Measurements from ENCODE around the gene RBFOX2.

- TF ChIP-seq CTCF (IDR thresholded peaks at IDR 0.05; ENCODE audit: control extremely low read depth in 1 of 3, insufficient read depth in 1 of 3, low read depth in 1 of 3, low read length in 3 of 3) = no peak
- TF ChIP-seq CEBPB (IDR thresholded peaks at IDR 0.05; ENCODE audit: low read depth, low read length) = no peak
- no peak for TF ChIP-seq SP1 (IDR thresholded peaks at IDR 0.05; ENCODE audit: low read depth, low read length)
- TF ChIP-seq POLR2A (IDR thresholded peaks at IDR 0.05; ENCODE audit: control extremely low read depth in 1 of 2, low read depth in 2 of 2, low read length in 2 of 2) = no peak
- no peak for TF ChIP-seq SRF (IDR thresholded peaks at IDR 0.05; ENCODE audit: low read depth, low read length)
- TF ChIP-seq MAX (IDR thresholded peaks at IDR 0.05) = no peak
- no peak for TF ChIP-seq CHD2 (IDR thresholded peaks at IDR 0.05; ENCODE audit: low read length)
- TF ChIP-seq USF2 (IDR thresholded peaks at IDR 0.05; ENCODE audit: low read length) = no peak
- no peak for TF ChIP-seq ZNF274 (IDR thresholded peaks at IDR 0.05; ENCODE audit: borderline replicate concordance, extremely low read depth, low read length)
- TF ChIP-seq EP300 (IDR thresholded peaks at IDR 0.05; ENCODE audit: borderline replicate concordance in 1 of 2, low read depth in 2 of 2, low read length in 2 of 2) = no peak
- no peak for TF ChIP-seq CBX8 (IDR thresholded peaks at IDR 0.05; ENCODE audit: borderline replicate concordance, low read depth, low read length)
- no peak for TF ChIP-seq TAF7 (optimal IDR thresholded peaks at IDR 0.05; ENCODE audit: borderline replicate concordance, low read depth, low read length)
- no peak for TF ChIP-seq GTF2F1 (IDR thresholded peaks at IDR 0.05; ENCODE audit: borderline replicate concordance, low read depth, low read length)
Observed at GRCh38 chr22:36052505-36052941, 23.9 kb upstream of the RBFOX2 start.

Data from H1 (cell line).